ENCODE results near the gene ABLIM1. TPM values are rescaled to one million over a fixed set of nuclear protein-coding genes. Genes with fewer than 3 reads are reported as not detected.

ABLIM1 gene
- total RNA-seq, 1 experiment from 2014 or later: 79.3 TPM

DNA sequence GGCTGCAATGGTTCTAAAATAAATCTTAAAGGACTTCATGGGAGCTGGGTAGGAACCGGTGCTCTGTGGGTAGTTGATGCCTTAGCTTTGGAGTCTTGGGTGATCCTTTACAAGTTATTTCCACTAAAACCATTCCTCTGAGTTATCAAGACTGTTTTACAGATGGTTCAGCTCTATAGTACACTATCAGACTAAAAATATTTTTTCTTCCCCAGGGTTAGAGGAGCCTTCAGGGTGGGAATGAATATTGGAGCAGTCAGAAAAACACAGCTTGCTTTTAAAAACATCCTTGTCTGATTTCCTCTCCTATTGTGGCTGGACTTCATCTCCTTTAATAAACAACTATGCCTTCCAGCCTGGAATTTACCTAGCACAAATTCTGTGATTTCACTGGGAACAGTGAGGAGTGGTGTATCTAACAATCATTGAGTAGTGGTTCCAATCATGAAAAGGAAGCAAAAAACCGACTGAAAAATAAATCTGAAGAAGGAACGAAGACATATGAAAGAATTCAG, 151.1 kb downstream of the ABLIM1 start:
- Histone ChIP-seq H3K27me3 (replicated peaks; ENCODE audit: control insufficient read depth, insufficient read depth, low read length) (no peaks in the 10 kb centered on the region), H3K4me3 (ENCODE audit: low read depth, low read length) (no peak overlapping the region), H3K36me3 (ENCODE audit: control insufficient read depth, insufficient read depth, low read length) (no peaks in the 10 kb centered on the region; the same call in 1 of the 2 replicates), H3K4me1 (peaks cover 14% of the 10 kb centered on the region), H3K9me3 (no peaks in the 10 kb centered on the region)
- peaks cover 14% of the 10 kb centered on the region for H3K4me1 Mint-ChIP-seq (ENCODE audit: low read depth, unreplicated experiment)
- TF ChIP-seq, protein P1, sequence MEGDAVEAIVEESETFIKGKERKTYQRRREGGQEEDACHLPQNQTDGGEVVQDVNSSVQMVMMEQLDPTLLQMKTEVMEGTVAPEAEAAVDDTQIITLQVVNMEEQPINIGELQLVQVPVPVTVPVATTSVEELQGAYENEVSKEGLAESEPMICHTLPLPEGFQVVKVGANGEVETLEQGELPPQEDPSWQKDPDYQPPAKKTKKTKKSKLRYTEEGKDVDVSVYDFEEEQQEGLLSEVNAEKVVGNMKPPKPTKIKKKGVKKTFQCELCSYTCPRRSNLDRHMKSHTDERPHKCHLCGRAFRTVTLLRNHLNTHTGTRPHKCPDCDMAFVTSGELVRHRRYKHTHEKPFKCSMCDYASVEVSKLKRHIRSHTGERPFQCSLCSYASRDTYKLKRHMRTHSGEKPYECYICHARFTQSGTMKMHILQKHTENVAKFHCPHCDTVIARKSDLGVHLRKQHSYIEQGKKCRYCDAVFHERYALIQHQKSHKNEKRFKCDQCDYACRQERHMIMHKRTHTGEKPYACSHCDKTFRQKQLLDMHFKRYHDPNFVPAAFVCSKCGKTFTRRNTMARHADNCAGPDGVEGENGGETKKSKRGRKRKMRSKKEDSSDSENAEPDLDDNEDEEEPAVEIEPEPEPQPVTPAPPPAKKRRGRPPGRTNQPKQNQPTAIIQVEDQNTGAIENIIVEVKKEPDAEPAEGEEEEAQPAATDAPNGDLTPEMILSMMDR (IDR thresholded peaks at IDR 0.05; ENCODE audit: insufficient read depth in 1 of 2, low read depth in 1 of 2, low read length in 1 of 2, severe bottlenecking in 1 of 2, unreplicated experiment in 1 of 2): no peak
- intact Hi-C loops (cut with micrococcal nuclease; ENCODE audit: unreplicated experiment): no loop called here
- H3K27ac Mint-ChIP-seq (ENCODE audit: unreplicated experiment): no peak overlapping the region
- no peaks in the 10 kb centered on the region for H3K27me3 Mint-ChIP-seq (ENCODE audit: insufficient read depth, unreplicated experiment)
- BruUV-seq (replicated peaks): no TSS peak
- H3K4me3 Mint-ChIP-seq (ENCODE audit: unreplicated experiment): no peak overlapping the region
- ChIA-PET POLR2A (no interaction called here), CTCF (no interaction called here)
- H3K9me3 Mint-ChIP-seq (ENCODE audit: unreplicated experiment): no peaks in the 10 kb centered on the region
- no peak for DNase-seq
- peaks cover 12% of the 10 kb centered on the region for H3K36me3 Mint-ChIP-seq (ENCODE audit: insufficient read depth, unreplicated experiment)

DNA sequence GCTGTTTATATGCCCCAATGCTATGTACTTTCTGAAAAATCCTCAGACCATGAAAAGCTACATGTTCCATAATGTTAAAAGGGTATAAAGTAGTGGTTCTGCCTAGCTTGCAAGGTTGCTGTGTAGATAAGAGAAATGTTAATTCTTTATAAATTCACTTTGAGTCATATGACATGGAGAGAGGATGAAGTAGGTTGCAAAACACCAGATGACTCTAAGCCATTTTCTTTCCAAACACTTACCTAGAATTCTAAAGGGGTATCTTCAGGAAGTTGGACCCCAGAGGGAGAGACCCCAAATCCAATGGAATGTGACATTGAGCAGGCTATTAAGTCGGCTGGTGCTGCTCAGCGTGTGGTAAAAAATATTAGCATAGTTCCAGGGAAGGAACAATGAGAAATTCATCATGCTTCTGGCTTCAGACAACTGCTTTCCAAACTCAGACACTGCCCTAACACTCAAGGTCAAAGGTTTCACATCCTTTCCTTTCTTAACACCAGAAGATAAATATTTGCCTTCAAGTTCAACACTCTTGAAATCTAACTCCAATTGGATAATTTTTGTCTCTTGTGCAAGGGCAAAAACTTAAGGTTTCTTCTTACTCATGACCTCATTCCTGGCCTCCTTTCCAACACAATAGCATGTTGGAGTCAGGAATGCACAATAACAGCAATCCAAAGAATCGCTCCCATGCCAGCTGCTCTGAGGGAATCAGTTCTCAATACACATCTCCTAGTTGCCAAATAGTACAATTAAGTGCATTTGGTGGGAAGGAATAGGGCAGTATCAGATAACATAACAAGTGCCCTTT, 153.1 kb downstream of the ABLIM1 start:
- no peaks in the 10 kb centered on the region for H3K9me3 Mint-ChIP-seq (ENCODE audit: unreplicated experiment)
- Histone ChIP-seq H3K36me3 (ENCODE audit: control insufficient read depth, insufficient read depth, low read length) (no peaks in the 10 kb centered on the region; the same call in 1 of the 2 replicates), H3K4me3 (ENCODE audit: low read depth, low read length) (no peak overlapping the region), H3K9me3 (no peaks in the 10 kb centered on the region), H3K4me1 (peaks cover 18% of the 10 kb centered on the region), H3K27me3 (replicated peaks; ENCODE audit: control insufficient read depth, insufficient read depth, low read length) (no peaks in the 10 kb centered on the region)
- CTCF ChIA-PET: interaction anchor here (0.6 to 1.1 kb wide), 2 partner anchors 34 to 1289 kb away, joined by 3 to 4 read pairs; no protein-coding TSS in a partner anchor
- DNase-seq: peak in 1 of 2 experiments; percentile 50
- H3K36me3 Mint-ChIP-seq (ENCODE audit: insufficient read depth, unreplicated experiment): peaks cover 12% of the 10 kb centered on the region
- BruUV-seq (replicated peaks): no TSS peak
- H3K4me1 Mint-ChIP-seq (ENCODE audit: low read depth, unreplicated experiment): peaks cover 14% of the 10 kb centered on the region
- intact Hi-C loops (cut with micrococcal nuclease; ENCODE audit: unreplicated experiment): loop anchor here (1.0 kb wide), 2 partner anchors 21 to 43 kb away; no protein-coding TSS in a partner anchor
- no peak overlapping the region for H3K4me3 Mint-ChIP-seq (ENCODE audit: unreplicated experiment)
- TF ChIP-seq, protein P1 (IDR thresholded peaks at IDR 0.05; ENCODE audit: insufficient read depth in 1 of 2, low read depth in 1 of 2, low read length in 1 of 2, severe bottlenecking in 1 of 2, unreplicated experiment in 1 of 2): no peak
- peak overlapping the region; percentile 3 for H3K27ac Mint-ChIP-seq (ENCODE audit: unreplicated experiment)
- H3K27me3 Mint-ChIP-seq (ENCODE audit: insufficient read depth, unreplicated experiment): no peaks in the 10 kb centered on the region
- POLR2A ChIA-PET: interaction anchor here (0.6 kb wide), 1 partner anchor 23 kb away, joined by 5 read pairs; no protein-coding TSS in a partner anchor

DNA sequence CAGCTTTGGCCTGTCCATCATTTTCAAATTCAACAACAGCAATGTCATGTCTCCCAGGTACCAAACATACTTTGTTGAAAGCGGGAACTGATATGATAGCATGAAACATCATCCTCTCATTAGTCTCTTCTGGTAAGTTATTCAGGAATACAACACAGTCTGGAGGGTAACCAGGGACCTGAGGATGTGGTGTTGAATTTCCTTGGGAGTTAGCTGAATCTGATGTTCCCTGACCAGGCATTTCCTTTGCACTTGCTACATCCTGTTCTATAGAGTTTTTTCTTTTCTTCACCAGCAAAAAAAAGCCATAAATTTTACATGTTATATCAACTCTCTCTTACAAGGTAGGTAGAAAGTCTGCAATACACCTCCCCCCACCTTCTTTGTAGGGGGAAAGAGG, 156.0 kb downstream of the ABLIM1 start:
- CTCF ChIA-PET: no interaction called here
- H3K36me3 Mint-ChIP-seq (ENCODE audit: insufficient read depth, unreplicated experiment): peaks cover 3% of the 10 kb centered on the region
- no peaks in the 10 kb centered on the region for H3K27me3 Mint-ChIP-seq (ENCODE audit: insufficient read depth, unreplicated experiment)
- no peaks in the 10 kb centered on the region for H3K9me3 Mint-ChIP-seq (ENCODE audit: unreplicated experiment)
- H3K4me3 Mint-ChIP-seq (ENCODE audit: unreplicated experiment): no peak overlapping the region
- peaks cover 20% of the 10 kb centered on the region for H3K4me1 Mint-ChIP-seq (ENCODE audit: low read depth, unreplicated experiment)
- Histone ChIP-seq H3K36me3 (ENCODE audit: control insufficient read depth, insufficient read depth, low read length) (no peaks in the 10 kb centered on the region), H3K9me3 (no peaks in the 10 kb centered on the region), H3K27me3 (replicated peaks; ENCODE audit: control insufficient read depth, insufficient read depth, low read length) (no peaks in the 10 kb centered on the region), H3K4me3 (ENCODE audit: low read depth, low read length) (no peak overlapping the region), H3K4me1 (peaks cover 19% of the 10 kb centered on the region)
- TF ChIP-seq, protein P1 (IDR thresholded peaks at IDR 0.05; ENCODE audit: insufficient read depth in 1 of 2, low read depth in 1 of 2, low read length in 1 of 2, severe bottlenecking in 1 of 2, unreplicated experiment in 1 of 2): no peak
- no peak overlapping the region for H3K27ac Mint-ChIP-seq (ENCODE audit: unreplicated experiment)
- POLR2A ChIA-PET: no interaction called here
- intact Hi-C loops (cut with micrococcal nuclease; ENCODE audit: unreplicated experiment): no loop called here
- DNase-seq: no peak
- no TSS peak for BruUV-seq (replicated peaks)
